ENCODE results near the gene JPH4.

JPH4 gene

GRCh38 chr14:23522643-23523198 is 55.9 kb downstream of the JPH4 start:
- DNase-seq = no peak

- no peak for DNase-seq
Observed at GRCh38 chr14:23521785-23522640, 56.6 kb downstream of the JPH4 start.

GRCh38 chr14:23520899-23521533 is 57.6 kb downstream of the JPH4 start:
- DNase-seq = no peak

GRCh38 chr14:23518709-23519108 is 59.9 kb downstream of the JPH4 start:
- no peak for DNase-seq
